C4-2B (cell line): Measurements from ENCODE around the gene PTPRD.

Experiments
- ZFX ChIP-seq: fragments of 450-650 bp; IDR thresholded peaks from 2 replicates; pipeline ENCODE4 v1.6.1; 2017
- TF ChIP-seq, protein P1 (sequence below): fragments of 450-650 bp; conservative IDR thresholded peaks from 2 replicates; pipeline ENCODE4 v1.5.1; 2017; ENCODE audit warnings: mild to moderate bottlenecking

DNA sequence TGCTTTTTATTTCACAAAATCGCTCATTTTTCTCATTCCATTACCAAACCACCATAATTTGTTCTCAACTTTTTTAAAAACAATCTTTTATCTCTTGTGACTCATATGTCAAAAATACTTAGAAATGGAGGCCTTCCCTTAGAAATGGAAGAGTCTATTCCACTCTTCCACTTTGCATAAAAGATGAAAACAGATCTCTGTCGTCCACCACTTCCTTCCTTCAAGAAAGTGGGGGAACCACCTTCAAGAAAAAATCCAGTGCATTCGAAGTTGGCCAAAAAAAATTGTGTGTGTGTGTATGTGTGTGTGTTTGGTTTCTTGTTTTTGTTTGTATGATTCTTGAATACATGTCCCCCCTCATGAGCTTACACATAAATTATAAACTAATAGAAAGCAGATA is 2184.4 kb downstream of the PTPRD start:
- TF ChIP-seq, protein P1, sequence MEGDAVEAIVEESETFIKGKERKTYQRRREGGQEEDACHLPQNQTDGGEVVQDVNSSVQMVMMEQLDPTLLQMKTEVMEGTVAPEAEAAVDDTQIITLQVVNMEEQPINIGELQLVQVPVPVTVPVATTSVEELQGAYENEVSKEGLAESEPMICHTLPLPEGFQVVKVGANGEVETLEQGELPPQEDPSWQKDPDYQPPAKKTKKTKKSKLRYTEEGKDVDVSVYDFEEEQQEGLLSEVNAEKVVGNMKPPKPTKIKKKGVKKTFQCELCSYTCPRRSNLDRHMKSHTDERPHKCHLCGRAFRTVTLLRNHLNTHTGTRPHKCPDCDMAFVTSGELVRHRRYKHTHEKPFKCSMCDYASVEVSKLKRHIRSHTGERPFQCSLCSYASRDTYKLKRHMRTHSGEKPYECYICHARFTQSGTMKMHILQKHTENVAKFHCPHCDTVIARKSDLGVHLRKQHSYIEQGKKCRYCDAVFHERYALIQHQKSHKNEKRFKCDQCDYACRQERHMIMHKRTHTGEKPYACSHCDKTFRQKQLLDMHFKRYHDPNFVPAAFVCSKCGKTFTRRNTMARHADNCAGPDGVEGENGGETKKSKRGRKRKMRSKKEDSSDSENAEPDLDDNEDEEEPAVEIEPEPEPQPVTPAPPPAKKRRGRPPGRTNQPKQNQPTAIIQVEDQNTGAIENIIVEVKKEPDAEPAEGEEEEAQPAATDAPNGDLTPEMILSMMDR, result no peak
- no peak for TF ChIP-seq ZFX
